Measurements from ENCODE around the gene MGAT5B. TPM values are rescaled to one million over a fixed set of nuclear protein-coding genes. Genes with fewer than 3 reads are reported as not detected.

MGAT5B gene
- total RNA-seq, 2 donors from 2014 or later: 0.05 to 0.27 TPM

DNA sequence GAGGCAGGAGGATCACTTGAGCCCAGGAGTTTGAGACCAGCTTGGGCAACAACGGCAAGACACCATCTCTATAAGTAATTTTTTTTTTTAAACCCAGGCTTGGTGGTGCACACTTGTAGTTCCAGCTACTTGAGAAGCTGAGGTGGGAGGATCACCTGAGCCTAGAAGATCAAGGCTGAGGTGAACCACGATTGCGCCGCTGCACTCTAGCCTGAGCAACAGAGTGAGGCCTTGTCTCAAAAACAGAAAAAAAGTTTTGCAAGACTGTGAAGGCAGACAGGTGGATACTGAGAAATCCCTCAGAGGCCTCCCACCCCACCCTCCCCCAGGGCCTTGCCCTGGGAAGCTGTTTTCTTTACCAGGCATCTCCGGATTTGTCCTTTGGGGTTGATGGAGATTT is 125.4 kb downstream of the MGAT5B start:
- H3K27me3 ChIP-seq: no peaks in the 10 kb centered on the region
- TF ChIP-seq, protein P1, sequence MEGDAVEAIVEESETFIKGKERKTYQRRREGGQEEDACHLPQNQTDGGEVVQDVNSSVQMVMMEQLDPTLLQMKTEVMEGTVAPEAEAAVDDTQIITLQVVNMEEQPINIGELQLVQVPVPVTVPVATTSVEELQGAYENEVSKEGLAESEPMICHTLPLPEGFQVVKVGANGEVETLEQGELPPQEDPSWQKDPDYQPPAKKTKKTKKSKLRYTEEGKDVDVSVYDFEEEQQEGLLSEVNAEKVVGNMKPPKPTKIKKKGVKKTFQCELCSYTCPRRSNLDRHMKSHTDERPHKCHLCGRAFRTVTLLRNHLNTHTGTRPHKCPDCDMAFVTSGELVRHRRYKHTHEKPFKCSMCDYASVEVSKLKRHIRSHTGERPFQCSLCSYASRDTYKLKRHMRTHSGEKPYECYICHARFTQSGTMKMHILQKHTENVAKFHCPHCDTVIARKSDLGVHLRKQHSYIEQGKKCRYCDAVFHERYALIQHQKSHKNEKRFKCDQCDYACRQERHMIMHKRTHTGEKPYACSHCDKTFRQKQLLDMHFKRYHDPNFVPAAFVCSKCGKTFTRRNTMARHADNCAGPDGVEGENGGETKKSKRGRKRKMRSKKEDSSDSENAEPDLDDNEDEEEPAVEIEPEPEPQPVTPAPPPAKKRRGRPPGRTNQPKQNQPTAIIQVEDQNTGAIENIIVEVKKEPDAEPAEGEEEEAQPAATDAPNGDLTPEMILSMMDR (IDR thresholded peaks at IDR 0.05): no peak
- no peaks in the 10 kb centered on the region for H3K36me3 ChIP-seq
- no peak for DNase-seq
- H3K9ac ChIP-seq (ENCODE audit: low read depth in 2 of 2, low read length in 2 of 2): no peak overlapping the region
- H3K4me1 ChIP-seq: no peaks in the 10 kb centered on the region
- intact Hi-C loops (cut with DNase I): no loop called here
- H3K4me3 ChIP-seq: no peak overlapping the region
- no peak overlapping the region for H3K27ac ChIP-seq
- H3K9me3 ChIP-seq: no peaks in the 10 kb centered on the region

DNA sequence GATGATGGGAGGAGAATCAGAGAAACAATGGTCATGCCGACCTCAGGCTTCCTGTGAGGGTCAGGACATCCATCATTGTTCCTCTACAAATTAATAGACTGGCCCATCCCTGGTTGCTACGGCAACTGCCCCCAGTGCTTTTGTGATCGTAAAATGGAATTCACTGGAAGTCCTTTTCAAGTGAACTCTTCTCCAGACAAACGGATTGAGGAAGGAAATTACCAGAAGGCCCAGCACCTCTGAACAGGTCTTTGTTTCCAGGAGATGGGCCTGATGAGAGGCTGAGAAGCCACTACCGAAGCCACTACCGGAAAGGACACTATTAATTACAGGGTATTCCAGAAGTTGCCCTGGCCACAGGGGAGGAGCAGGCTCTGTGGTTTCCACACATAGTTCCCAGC is 126.0 kb downstream of the MGAT5B start:
- TF ChIP-seq, protein P1 (IDR thresholded peaks at IDR 0.05): no peak
- no peak for DNase-seq
- H3K27me3 ChIP-seq: no peaks in the 10 kb centered on the region
- no peaks in the 10 kb centered on the region for H3K9me3 ChIP-seq
- no peaks in the 10 kb centered on the region for H3K36me3 ChIP-seq
- no peaks in the 10 kb centered on the region for H3K4me1 ChIP-seq
- intact Hi-C loops (cut with DNase I): no loop called here
- H3K9ac ChIP-seq (ENCODE audit: low read depth in 2 of 2, low read length in 2 of 2): no peak overlapping the region
- no peak overlapping the region for H3K27ac ChIP-seq
- no peak overlapping the region for H3K4me3 ChIP-seq

DNA sequence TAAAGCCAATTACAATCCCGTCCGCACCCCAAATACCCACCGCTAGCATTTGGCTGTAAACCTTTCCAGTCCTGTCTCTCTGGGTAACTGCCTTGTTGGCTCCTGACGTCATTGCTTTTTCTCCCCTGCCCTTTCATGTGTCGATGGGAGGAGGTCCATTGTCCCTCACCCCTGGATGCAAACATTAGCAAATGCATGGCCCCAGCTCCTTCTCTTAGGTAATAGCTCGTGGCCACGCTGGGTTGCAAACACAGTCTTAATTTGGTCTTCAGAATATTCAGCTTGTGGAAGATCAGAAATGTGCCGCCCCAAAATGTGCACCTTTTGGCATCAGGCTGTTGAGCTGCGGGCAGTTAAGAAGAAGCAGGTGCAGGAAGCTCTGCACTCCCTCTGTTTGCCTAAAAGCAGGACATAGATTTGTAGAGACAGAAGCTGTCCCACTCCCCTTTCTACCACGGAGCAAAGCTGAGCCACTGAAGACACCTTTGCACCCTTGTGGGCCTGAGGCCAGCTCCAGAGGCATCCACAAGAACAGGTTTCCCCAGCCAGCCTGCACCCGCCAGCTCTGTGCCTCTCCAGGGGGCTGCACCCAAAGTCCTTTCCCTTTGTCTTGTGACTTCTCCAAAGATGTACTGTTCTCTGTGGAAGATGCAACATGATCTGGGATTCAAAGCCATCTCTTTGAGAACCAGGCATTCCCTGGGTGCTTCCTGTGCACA is 127.3 kb downstream of the MGAT5B start:
- Histone ChIP-seq H3K36me3 (no peaks in the 10 kb centered on the region), H3K27me3 (no peaks in the 10 kb centered on the region), H3K9me3 (no peaks in the 10 kb centered on the region), H3K9ac (ENCODE audit: low read depth in 2 of 2, low read length in 2 of 2) (no peak overlapping the region), H3K4me1 (no peaks in the 10 kb centered on the region), H3K27ac (no peak overlapping the region), H3K4me3 (no peak overlapping the region)
- no peak for DNase-seq
- intact Hi-C loops (cut with DNase I): no loop called here
- TF ChIP-seq, protein P1 (IDR thresholded peaks at IDR 0.05): no peak

DNA sequence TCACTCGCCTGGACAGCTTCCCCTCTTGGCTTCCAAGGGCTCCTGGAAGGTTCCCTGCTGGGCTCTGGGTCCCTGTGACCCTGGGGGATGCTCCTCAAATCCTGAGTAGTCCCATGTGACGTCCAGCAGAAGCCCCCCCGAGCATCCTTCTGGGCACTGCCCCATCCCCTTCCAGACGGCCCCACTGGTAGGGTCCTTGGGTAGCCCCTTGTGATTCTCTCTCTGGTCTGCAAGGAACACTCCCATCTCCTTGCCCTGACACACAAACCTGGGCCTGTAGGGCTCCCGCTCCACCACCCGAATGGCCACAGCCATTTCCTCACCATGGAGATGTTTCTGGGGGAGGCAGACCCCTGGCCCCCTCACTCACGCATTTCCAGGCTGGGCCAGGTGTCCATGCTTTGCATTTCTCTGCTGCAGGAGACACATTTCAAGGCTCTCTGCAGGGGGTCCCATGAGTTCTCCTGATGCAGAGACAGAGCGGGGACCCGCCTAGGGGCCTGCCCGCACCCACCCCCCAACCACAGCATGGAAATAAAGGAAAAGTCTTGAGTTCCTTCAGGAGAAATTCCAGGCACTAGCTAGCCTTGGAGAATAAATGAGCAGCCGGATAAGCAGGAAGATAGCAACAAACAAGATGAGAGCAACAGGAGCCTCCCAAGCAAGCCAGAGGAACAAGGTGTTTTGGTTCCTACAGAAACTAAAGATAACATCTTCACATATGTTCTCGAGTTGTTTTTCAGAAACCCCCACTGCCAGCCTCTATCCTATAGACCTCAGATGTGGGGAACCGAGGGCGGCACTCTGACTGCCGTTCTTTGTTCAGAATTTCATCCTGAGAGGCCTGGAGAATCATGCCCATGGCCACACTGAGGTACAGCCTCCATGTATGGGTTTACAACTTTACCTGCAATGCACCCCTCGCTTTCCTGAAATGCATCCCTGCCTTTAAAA is 128.8 kb downstream of the MGAT5B start:
- no peak overlapping the region for H3K27ac ChIP-seq
- no peaks in the 10 kb centered on the region for H3K27me3 ChIP-seq
- no peak for DNase-seq
- H3K9ac ChIP-seq (ENCODE audit: low read depth in 2 of 2, low read length in 2 of 2): no peak overlapping the region
- no peak overlapping the region for H3K4me3 ChIP-seq
- TF ChIP-seq, protein P1 (IDR thresholded peaks at IDR 0.05): no peak
- no peaks in the 10 kb centered on the region for H3K9me3 ChIP-seq
- no peaks in the 10 kb centered on the region for H3K36me3 ChIP-seq
- no peaks in the 10 kb centered on the region for H3K4me1 ChIP-seq
- intact Hi-C loops (cut with DNase I): no loop called here

DNA sequence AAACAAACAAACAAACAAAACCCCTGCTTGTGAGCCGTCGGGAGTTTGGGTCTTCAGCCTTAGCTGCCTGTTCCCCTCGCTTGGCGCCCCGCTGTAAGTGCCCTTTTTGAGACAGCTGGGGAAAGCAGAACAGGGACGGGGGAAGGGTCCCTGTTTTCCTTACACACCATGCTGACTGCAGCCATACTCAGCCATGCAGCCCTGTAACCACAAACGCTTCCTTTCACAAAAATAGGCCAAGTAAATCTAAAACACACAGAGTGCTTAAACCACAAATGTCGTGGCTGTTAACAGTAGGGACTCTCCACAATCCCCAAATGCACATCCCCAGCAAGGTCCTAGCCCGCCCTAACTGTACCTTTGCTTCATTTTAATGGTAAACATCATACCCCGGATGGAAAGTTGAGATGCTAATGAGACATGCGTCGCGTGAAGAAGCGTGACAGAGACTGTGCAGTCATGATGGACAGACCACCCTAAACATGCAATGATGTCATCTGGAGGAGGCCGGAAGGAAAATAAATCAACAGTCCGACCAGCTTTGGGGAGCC is 129.9 kb downstream of the MGAT5B start:
- no peaks in the 10 kb centered on the region for H3K4me1 ChIP-seq
- H3K36me3 ChIP-seq: no peaks in the 10 kb centered on the region
- no peak overlapping the region for H3K4me3 ChIP-seq
- no peak overlapping the region for H3K9ac ChIP-seq (ENCODE audit: low read depth in 2 of 2, low read length in 2 of 2)
- intact Hi-C loops (cut with DNase I): no loop called here
- TF ChIP-seq, protein P1 (IDR thresholded peaks at IDR 0.05): no peak
- H3K9me3 ChIP-seq: no peaks in the 10 kb centered on the region
- no peak for DNase-seq
- H3K27ac ChIP-seq: no peak overlapping the region
- no peaks in the 10 kb centered on the region for H3K27me3 ChIP-seq

Measured in colonic mucosa (tissue), 4 donors.